HepG2 (cell line): ENCODE results near the gene NUP153. TPM values are rescaled to one million over a fixed set of nuclear protein-coding genes. Genes with fewer than 3 reads are reported as not detected.
A peak's percentile ranks its signal among the peaks of the same experiment; 100 is the strongest.

ENCODE experiments used
- AKAP8 ChIP-seq: sonication (generic); formaldehyde crosslinking; IDR thresholded peaks from 2 replicates; pipeline ENCODE4 v1.5.1; 2020; ENCODE audit warnings: mild to moderate bottlenecking, missing genetic modification reagents
- ARID2 ChIP-seq: sonication (generic); formaldehyde crosslinking; IDR thresholded peaks from 2 replicates; pipeline ENCODE4 v1.8.1; 2022; ENCODE audit warnings: mild to moderate bottlenecking, missing genetic modification reagents, borderline replicate concordance
- FOXO1 ChIP-seq: sonication (generic); formaldehyde crosslinking; IDR thresholded peaks from 2 replicates; pipeline ENCODE4 v1.4.0; 2020; ENCODE audit warnings: missing genetic modification reagents
- GFI1 ChIP-seq: sonication (generic); formaldehyde crosslinking; IDR thresholded peaks from 2 replicates; pipeline ENCODE4 v1.5.0; 2020; ENCODE audit warnings: missing genetic modification reagents, mild to moderate bottlenecking, borderline replicate concordance
- HNRNPK ChIP-seq: fragments of 200-400 bp; formaldehyde crosslinking; IDR thresholded peaks from 2 replicates; pipeline ENCODE4 v1.6.1; 2018; ENCODE audit warnings: low read length, low read depth, moderate library complexity, mild to moderate bottlenecking; ENCODE audit not compliant: poor library complexity, severe bottlenecking
- KLF9 ChIP-seq: IDR thresholded peaks from 2 replicates; pipeline ENCODE4 v1.6.1; 2016; ENCODE audit warnings: low read depth
- MAF1 ChIP-seq: sonication (generic); formaldehyde crosslinking; IDR thresholded peaks from 2 replicates; pipeline ENCODE4 v1.5.0; 2020; ENCODE audit warnings: missing genetic modification reagents, borderline replicate concordance
- MEF2D ChIP-seq: sonication (generic); formaldehyde crosslinking; IDR thresholded peaks from 2 replicates; pipeline ENCODE4 v1.5.1; 2020; ENCODE audit warnings: mild to moderate bottlenecking, missing genetic modification reagents
- NR2F1 ChIP-seq, 2 experiments: fragments of 450-650 bp in 1 of 2; formaldehyde crosslinking in 1 of 2; IDR thresholded peaks; 2 replicates each; pipeline versions ENCODE4 v1.5.0 to v1.6.1; 2016 to 2020; ENCODE audit warnings: mild to moderate bottlenecking in 1 of 2, missing compliant biosample characterization in 1 of 2, missing genetic modification reagents in 1 of 2, moderate library complexity in 1 of 2
- ONECUT2 ChIP-seq: sonication (generic); formaldehyde crosslinking; IDR thresholded peaks from 2 replicates; pipeline ENCODE4 v1.4.0; 2020; ENCODE audit warnings: missing genetic modification reagents
- PHF20 ChIP-seq: sonication (generic); formaldehyde crosslinking; IDR thresholded peaks from 2 replicates; pipeline ENCODE4 v1.5.0; 2020; ENCODE audit warnings: mild to moderate bottlenecking, missing genetic modification reagents
- PHF21A ChIP-seq: sonication (generic); formaldehyde crosslinking; IDR thresholded peaks from 2 replicates; pipeline ENCODE4 v1.5.0; 2020; ENCODE audit warnings: mild to moderate bottlenecking, missing genetic modification reagents
- RFXANK ChIP-seq: IDR thresholded peaks from 2 replicates; pipeline ENCODE4 v1.6.1; 2016
- SIN3A ChIP-seq: IDR thresholded peaks from 2 replicates; pipeline ENCODE4 v1.6.1; 2011; ENCODE audit warnings: low read depth, mild to moderate bottlenecking, control low read depth, low read length, borderline replicate concordance
- SMAD9 ChIP-seq: sonication (generic); formaldehyde crosslinking; IDR thresholded peaks from 2 replicates; pipeline ENCODE4 v1.5.1; 2020; ENCODE audit warnings: mild to moderate bottlenecking, missing genetic modification reagents
- STAG1 ChIP-seq: sonication (generic); formaldehyde crosslinking; IDR thresholded peaks from 2 replicates; pipeline ENCODE4 v1.4.0; 2020; ENCODE audit warnings: missing genetic modification reagents
- TAF15 ChIP-seq: fragments of 200-400 bp; formaldehyde crosslinking; IDR thresholded peaks from one replicate; pipeline ENCODE4 v1.6.1; 2018; ENCODE audit warnings: mild to moderate bottlenecking, low read depth, low read length; ENCODE audit not compliant: poor library complexity, severe bottlenecking
- ZBTB7B ChIP-seq: sonication (generic); formaldehyde crosslinking; IDR thresholded peaks from 2 replicates; pipeline ENCODE4 v1.4.0; 2020; ENCODE audit warnings: missing genetic modification reagents
- ZEB1 ChIP-seq: IDR thresholded peaks from 2 replicates; pipeline ENCODE4 v1.6.1; 2012; ENCODE audit warnings: mild to moderate bottlenecking, low read depth, inconsistent platforms; ENCODE audit not compliant: insufficient replicate concordance
- ZNF510 ChIP-seq: sonication (generic); formaldehyde crosslinking; IDR thresholded peaks from 2 replicates; pipeline ENCODE4 v1.4.0; 2020; ENCODE audit warnings: low read depth, mild to moderate bottlenecking, missing genetic modification reagents
- ZNF615 ChIP-seq: sonication (generic); formaldehyde crosslinking; IDR thresholded peaks from 2 replicates; pipeline ENCODE4 v1.5.0; 2020; ENCODE audit warnings: mild to moderate bottlenecking, missing genetic modification reagents, borderline replicate concordance
- ZNF672 ChIP-seq: sonication (generic); formaldehyde crosslinking; IDR thresholded peaks from 2 replicates; pipeline ENCODE4 v1.8.1; 2022; ENCODE audit warnings: missing genetic modification reagents
- ZNF740 ChIP-seq: sonication (generic); formaldehyde crosslinking; IDR thresholded peaks from 2 replicates; pipeline ENCODE4 v1.4.0; 2020; ENCODE audit warnings: missing genetic modification reagents
- ZNF75D ChIP-seq: sonication (generic); formaldehyde crosslinking; IDR thresholded peaks from 2 replicates; pipeline ENCODE4 v1.8.1; 2023; ENCODE audit warnings: missing genetic modification reagents, mild to moderate bottlenecking, borderline replicate concordance
- ZNF768 ChIP-seq: sonication (generic); formaldehyde crosslinking; IDR thresholded peaks from 2 replicates; pipeline ENCODE4 v1.4.0; 2020; ENCODE audit warnings: missing genetic modification reagents
- ZNF792 ChIP-seq: IDR thresholded peaks from 2 replicates; pipeline ENCODE4 v1.6.1; 2016
- polyA plus RNA-seq, 8 experiments: library from polyadenylated mRNA; depleted of rRNA in 3 of 8; stranded (reverse) in 7 of 8; unstranded in 1 of 8; fragments of >200 nt; fragmentation: Illumina TruSeq in 4 of 8; extraction: Trizol in 4 of 8; gene quantifications; 2 replicates each; pipeline versions ENCODE4 v1.2.1 to v1.2.3, GENCODE V29; 2011 to 2016; ENCODE audit warnings: low read depth in 4 of 8, missing spikeins in 1 of 8, mixed read lengths in 1 of 8; ENCODE audit not compliant: insufficient read depth in 1 of 8
- total RNA-seq, 5 experiments: library from RNA; depleted of rRNA; stranded (reverse); fragments of >200 nt; fragmentation: Illumina TruSeq; extraction: Trizol; gene quantifications; 2 replicates each; pipeline ENCODE4 v1.2.3, GENCODE V29; 2016; ENCODE audit warnings: low read depth in 1 of 5
- TF ChIP-seq, protein P1 (sequence below): sonication (generic); formaldehyde crosslinking; IDR thresholded peaks from 2 replicates; pipeline ENCODE4 v1.5.1; 2020; ENCODE audit warnings: mild to moderate bottlenecking, missing genetic modification reagents
- TF ChIP-seq, protein P2 (sequence below): sonication (generic); formaldehyde crosslinking; IDR thresholded peaks from 2 replicates; pipeline ENCODE4 v1.4.0; 2020; ENCODE audit warnings: missing genetic modification reagents

The NUP153 gene
- total and polyA plus RNA-seq, 2 of the 13 experiments (the other 11 are each of a cell fraction or from before 2014, with no cell fraction given): 29.8 to 55.2 TPM

- TF ChIP-seq SMAD9 (CRISPR knock-in tag) (no peak), ZNF740 (CRISPR knock-in tag) (0 out of 2 replicates have a peak, but pooled peaks have one; percentile 33), HNRNPK (peak; percentile 73), ARID2 (CRISPR knock-in tag) (no peak), AKAP8 (CRISPR knock-in tag) (no peak; the same call in 1 of the 2 replicates), ZEB1 (no peak), MEF2D (peak; percentile 87), FOXO1 (CRISPR knock-in tag) (peak; percentile 91), MAF1 (CRISPR knock-in tag) (no peak), ZNF615 (CRISPR knock-in tag) (no peak; the same call in 1 of the 2 replicates), ZNF792 (CRISPR knock-in tag) (peak; percentile 88), ZNF672 (no peak), KLF9 (CRISPR knock-in tag) (no peak), STAG1 (CRISPR knock-in tag) (no peak), RFXANK (CRISPR knock-in tag) (peak; percentile 92), PHF21A (CRISPR knock-in tag) (no peak; the same call in 1 of the 2 replicates), SIN3A (peak; percentile 83; the same call in 1 of the 2 replicates), TAF15 (peak; percentile 97), ZNF768 (CRISPR knock-in tag) (peak; percentile 46; the same call in 1 of the 2 replicates), ZBTB7B (CRISPR knock-in tag) (no peak; the same call in 1 of the 2 replicates), NR2F1 (CRISPR knock-in tag; IDR thresholded peaks at IDR 0.05) (no peak), GFI1 (no peak), ZNF75D (CRISPR knock-in tag) (no peak), PHF20 (peak; percentile 81), ZNF510 (CRISPR knock-in tag) (no peak), ONECUT2 (CRISPR knock-in tag) (no peak; the same call in 1 of the 2 replicates)
- TF ChIP-seq, protein P1, sequence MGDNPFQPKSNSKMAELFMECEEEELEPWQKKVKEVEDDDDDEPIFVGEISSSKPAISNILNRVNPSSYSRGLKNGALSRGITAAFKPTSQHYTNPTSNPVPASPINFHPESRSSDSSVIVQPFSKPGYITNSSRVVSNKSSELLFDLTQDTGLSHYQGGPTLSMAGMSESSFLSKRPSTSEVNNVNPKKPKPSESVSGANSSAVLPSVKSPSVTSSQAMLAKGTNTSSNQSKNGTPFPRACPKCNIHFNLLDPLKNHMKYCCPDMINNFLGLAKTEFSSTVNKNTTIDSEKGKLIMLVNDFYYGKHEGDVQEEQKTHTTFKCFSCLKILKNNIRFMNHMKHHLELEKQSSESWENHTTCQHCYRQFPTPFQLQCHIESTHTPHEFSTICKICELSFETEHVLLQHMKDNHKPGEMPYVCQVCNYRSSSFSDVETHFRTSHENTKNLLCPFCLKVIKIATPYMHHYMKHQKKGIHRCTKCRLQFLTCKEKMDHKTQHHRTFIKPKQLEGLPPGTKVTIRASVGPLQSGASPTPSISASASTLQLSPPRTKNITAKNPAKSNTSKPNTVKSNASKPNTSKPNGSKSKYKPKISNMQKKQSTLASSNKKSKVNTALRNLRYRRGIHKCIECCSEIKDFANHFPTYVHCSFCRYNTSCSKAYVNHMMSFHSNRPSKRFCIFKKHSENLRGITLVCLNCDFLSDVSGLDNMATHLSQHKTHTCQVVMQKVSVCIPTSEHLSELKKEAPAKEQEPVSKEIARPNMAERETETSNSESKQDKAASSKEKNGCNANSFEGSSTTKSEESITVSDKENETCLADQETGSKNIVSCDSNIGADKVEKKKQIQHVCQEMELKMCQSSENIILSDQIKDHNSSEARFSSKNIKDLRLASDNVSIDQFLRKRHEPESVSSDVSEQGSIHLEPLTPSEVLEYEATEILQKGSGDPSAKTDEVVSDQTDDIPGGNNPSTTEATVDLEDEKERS (CRISPR knock-in tag): no peak
- TF ChIP-seq, protein P2, sequence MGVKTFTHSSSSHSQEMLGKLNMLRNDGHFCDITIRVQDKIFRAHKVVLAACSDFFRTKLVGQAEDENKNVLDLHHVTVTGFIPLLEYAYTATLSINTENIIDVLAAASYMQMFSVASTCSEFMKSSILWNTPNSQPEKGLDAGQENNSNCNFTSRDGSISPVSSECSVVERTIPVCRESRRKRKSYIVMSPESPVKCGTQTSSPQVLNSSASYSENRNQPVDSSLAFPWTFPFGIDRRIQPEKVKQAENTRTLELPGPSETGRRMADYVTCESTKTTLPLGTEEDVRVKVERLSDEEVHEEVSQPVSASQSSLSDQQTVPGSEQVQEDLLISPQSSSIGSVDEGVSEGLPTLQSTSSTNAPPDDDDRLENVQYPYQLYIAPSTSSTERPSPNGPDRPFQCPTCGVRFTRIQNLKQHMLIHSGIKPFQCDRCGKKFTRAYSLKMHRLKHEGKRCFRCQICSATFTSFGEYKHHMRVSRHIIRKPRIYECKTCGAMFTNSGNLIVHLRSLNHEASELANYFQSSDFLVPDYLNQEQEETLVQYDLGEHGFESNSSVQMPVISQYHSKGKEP: no peak; the same call in 1 of the 2 replicates
Observed at GRCh38 chr6:17599877-17600526, 106.7 kb downstream of the NUP153 start, which contains the start of gene FAM8A1 (continued).
